ENCODE results near the gene ANGPTL2. TPM values are rescaled to one million over a fixed set of nuclear protein-coding genes. Genes with fewer than 3 reads are reported as not detected.

The ANGPTL2 gene
- total and polyA plus RNA-seq, 12 donors, result 3.0 to 32.6 (median 11.4) TPM

DNA sequence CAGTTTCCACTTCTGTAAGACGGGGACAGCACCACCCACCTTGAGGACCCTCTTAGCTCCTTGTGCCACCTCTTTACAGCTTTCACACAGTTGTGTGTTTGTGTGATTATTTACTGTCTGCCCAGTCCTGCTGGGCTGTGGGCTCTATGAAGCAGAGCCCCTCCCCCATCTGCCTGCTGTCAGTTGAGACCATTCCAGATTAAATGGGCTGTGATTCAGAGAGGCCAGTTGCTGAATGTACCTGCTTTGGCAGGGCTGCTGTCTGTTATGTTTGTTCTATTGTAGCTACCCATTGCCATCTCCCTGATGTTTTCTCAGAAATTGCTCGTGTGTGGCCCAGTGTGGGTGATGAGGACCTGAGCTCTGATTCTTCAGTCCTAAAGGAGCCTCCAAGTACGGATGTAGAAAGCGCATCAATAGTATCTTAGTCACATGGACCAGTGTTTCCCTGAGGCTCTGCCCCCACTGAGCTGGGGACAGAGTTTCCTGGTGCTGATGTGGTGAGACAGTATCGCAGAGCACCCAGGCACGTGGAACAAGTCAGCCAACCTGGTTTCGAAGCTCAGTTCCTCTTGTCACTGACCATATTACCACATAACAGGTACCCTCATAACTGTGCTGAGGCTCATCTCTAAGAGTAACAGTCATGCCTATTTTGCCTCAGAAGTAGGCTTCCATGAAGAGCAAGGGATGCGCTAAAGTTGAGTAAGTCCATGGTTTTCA lies 3.7 kb downstream of the ANGPTL2 start:
- Histone ChIP-seq H3K4me3 (no peak overlapping the region), H3K4me1 (replicated peaks in 1 of 2) (peaks cover 19 to 29% of the 10 kb centered on the region in 2 donors), H3K27ac (no peak overlapping the region), H3K9me3 (replicated peaks in 1 of 3) (no peaks in the 10 kb centered on the region), H3K36me3 (replicated peaks in 1 of 2) (no peaks in the 10 kb centered on the region), H3K27me3 (no peaks in the 10 kb centered on the region)
- no peak for DNase-seq
- TF ChIP-seq, protein P1, sequence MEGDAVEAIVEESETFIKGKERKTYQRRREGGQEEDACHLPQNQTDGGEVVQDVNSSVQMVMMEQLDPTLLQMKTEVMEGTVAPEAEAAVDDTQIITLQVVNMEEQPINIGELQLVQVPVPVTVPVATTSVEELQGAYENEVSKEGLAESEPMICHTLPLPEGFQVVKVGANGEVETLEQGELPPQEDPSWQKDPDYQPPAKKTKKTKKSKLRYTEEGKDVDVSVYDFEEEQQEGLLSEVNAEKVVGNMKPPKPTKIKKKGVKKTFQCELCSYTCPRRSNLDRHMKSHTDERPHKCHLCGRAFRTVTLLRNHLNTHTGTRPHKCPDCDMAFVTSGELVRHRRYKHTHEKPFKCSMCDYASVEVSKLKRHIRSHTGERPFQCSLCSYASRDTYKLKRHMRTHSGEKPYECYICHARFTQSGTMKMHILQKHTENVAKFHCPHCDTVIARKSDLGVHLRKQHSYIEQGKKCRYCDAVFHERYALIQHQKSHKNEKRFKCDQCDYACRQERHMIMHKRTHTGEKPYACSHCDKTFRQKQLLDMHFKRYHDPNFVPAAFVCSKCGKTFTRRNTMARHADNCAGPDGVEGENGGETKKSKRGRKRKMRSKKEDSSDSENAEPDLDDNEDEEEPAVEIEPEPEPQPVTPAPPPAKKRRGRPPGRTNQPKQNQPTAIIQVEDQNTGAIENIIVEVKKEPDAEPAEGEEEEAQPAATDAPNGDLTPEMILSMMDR (IDR thresholded peaks at IDR 0.05), result no peak
- TF ChIP-seq POLR2A (IDR thresholded peaks at IDR 0.05), result no peak
- 89 to 95% (median 93%) methylated on average over 3 to 8 of the region's 8 CpGs for WGBS, 4 donors
- intact Hi-C loops (cut with DNase I), result no loop called here

GRCh38 chr9:127117801-127118200 lies 4.6 kb downstream of the ANGPTL2 start:
- H3K27me3 ChIP-seq, result no peaks in the 10 kb centered on the region
- no peak overlapping the region for H3K4me3 ChIP-seq
- H3K9me3 ChIP-seq (replicated peaks in 1 of 3), result no peaks in the 10 kb centered on the region
- no peaks in the 10 kb centered on the region for H3K36me3 ChIP-seq (replicated peaks in 1 of 2)
- intact Hi-C loops (cut with DNase I), result no loop called here
- DNase-seq, result no peak
- H3K4me1 ChIP-seq (replicated peaks in 1 of 2), result peaks cover 13 to 19% of the 10 kb centered on the region in 2 donors
- TF ChIP-seq POLR2A (IDR thresholded peaks at IDR 0.05), result no peak
- TF ChIP-seq, protein P1 (IDR thresholded peaks at IDR 0.05), result no peak
- 96 to 98% (median 97%) methylated on average over 4 of the region's 4 CpGs for WGBS, 4 donors
- no peak overlapping the region for H3K27ac ChIP-seq

- peaks cover 4 to 12% of the 10 kb centered on the region in 2 donors for H3K4me1 ChIP-seq (replicated peaks in 1 of 2)
- H3K27ac ChIP-seq, result no peak overlapping the region
- 78 to 96% (median 89%) methylated on average over 2 of the region's 2 CpGs for WGBS, 4 donors
- intact Hi-C loops (cut with DNase I), result no loop called here
- DNase-seq, result no peak
- no peaks in the 10 kb centered on the region for H3K27me3 ChIP-seq
- TF ChIP-seq POLR2A (IDR thresholded peaks at IDR 0.05), result no peak
- TF ChIP-seq, protein P1 (IDR thresholded peaks at IDR 0.05), result no peak
- H3K36me3 ChIP-seq (replicated peaks in 1 of 2), result no peaks in the 10 kb centered on the region
- no peak overlapping the region for H3K4me3 ChIP-seq
- no peaks in the 10 kb centered on the region for H3K9me3 ChIP-seq (replicated peaks in 1 of 3)
These were observed 5.5 kb downstream of the ANGPTL2 start for GRCh38 chr9:127116957-127117356.

- Histone ChIP-seq H3K4me3 (no peak overlapping the region), H3K36me3 (replicated peaks in 1 of 2) (no peaks in the 10 kb centered on the region), H3K9me3 (replicated peaks in 1 of 3) (no peaks in the 10 kb centered on the region), H3K27ac (no peak overlapping the region), H3K4me1 (replicated peaks in 1 of 2) (peaks cover 0 to 4% of the 10 kb centered on the region in 2 donors), H3K27me3 (no peaks in the 10 kb centered on the region)
- no peak for TF ChIP-seq POLR2A (IDR thresholded peaks at IDR 0.05)
- TF ChIP-seq, protein P1 (IDR thresholded peaks at IDR 0.05), result no peak
- no peak for DNase-seq
- 83 to 89% (median 88%) methylated on average over 6 of the region's 6 CpGs for WGBS, 4 donors
- intact Hi-C loops (cut with DNase I), result no loop called here
These were observed 6.2 kb downstream of the ANGPTL2 start for GRCh38 chr9:127116088-127116726.
